ENCODE data around the gene TAF12. TPM values are rescaled to one million over a fixed set of nuclear protein-coding genes. Genes with fewer than 3 reads are reported as not detected.

Gene TAF12
- polyA plus RNA-seq, 1 of the 3 experiments (the other 2 are of a cell fraction) = 34.9 TPM

GRCh38 chr1:28640766-28641165 is 2.1 kb downstream of the TAF12 start:
- peaks cover 0 to 8% of the 10 kb centered on the region in 2 experiments for H3K36me3 ChIP-seq (replicated peaks in 1 of 2; ENCODE audit: control insufficient read depth in 1 of 2, insufficient read depth in 2 of 2, low read length in 1 of 2)
- H3K9ac ChIP-seq = no peak overlapping the region
- no peak for DNase-seq
- ChIA-PET POLR2A (interaction anchor here (0.6 kb wide), 1 partner anchor 59 kb away, joined by 3 read pairs; no protein-coding TSS in a partner anchor), CTCF (interaction anchor here (0.7 to 4.8 kb wide), 7 partner anchors 8 to 236 kb away, joined by 3 to 39 read pairs (median 3); no protein-coding TSS in a partner anchor)
- no peaks in the 10 kb centered on the region for H4K20me1 ChIP-seq (ENCODE audit: insufficient read depth)
- WGBS (ENCODE audit: low lambda C conversion rate) = 93% methylated on average over 1 of the region's 1 CpG
- peaks cover 0 to 5% of the 10 kb centered on the region in 2 experiments; a peak in 1 of 4 replicates for H3K4me1 ChIP-seq (ENCODE audit: control insufficient read depth in 1 of 2, insufficient read depth in 2 of 2, low read depth in 1 of 2, low read length in 1 of 2)
- H3K9me3 ChIP-seq = no peaks in the 10 kb centered on the region
- peaks cover 6% of the 10 kb centered on the region for H3F3A ChIP-seq (replicated peaks; ENCODE audit: insufficient read depth)
- no peak overlapping the region for H3K4me3 ChIP-seq (ENCODE audit: low read depth in 2 of 2, low read length in 1 of 2)
- H3K4me2 ChIP-seq = no peak overlapping the region
- peaks cover 50% of the 10 kb centered on the region for H3K79me2 ChIP-seq (ENCODE audit: insufficient read depth)
- no peak overlapping the region for H2AFZ ChIP-seq (ENCODE audit: low read depth)
- no peaks in the 10 kb centered on the region for H3K27me3 ChIP-seq (ENCODE audit: insufficient read depth)
- H3K9me2 ChIP-seq = no peaks in the 10 kb centered on the region
- no peak overlapping the region for H3K27ac ChIP-seq (ENCODE audit: low read depth in 2 of 2, low read length in 1 of 2)
- TF ChIP-seq CTCF (IDR thresholded peaks at IDR 0.05) (peak; percentile 47), POLR2AphosphoS5 (IDR thresholded peaks at IDR 0.05; ENCODE audit: low read depth, low read length) (no peak), MEF2A (IDR thresholded peaks at IDR 0.05; ENCODE audit: borderline replicate concordance, low read depth) (no peak), RAD21 (IDR thresholded peaks at IDR 0.05; ENCODE audit: low read length) (peak; percentile 42; the same call in 1 of the 2 replicates)

- H3K9me2 ChIP-seq = no peaks in the 10 kb centered on the region
- no peaks in the 10 kb centered on the region for H3K4me1 ChIP-seq (ENCODE audit: control insufficient read depth in 1 of 2, insufficient read depth in 2 of 2, low read depth in 1 of 2, low read length in 1 of 2)
- TF ChIP-seq POLR2AphosphoS5 (IDR thresholded peaks at IDR 0.05; ENCODE audit: low read depth, low read length) (no peak), YY1 (IDR thresholded peaks at IDR 0.05; ENCODE audit: low read depth) (no peak), SMC3 (IDR thresholded peaks at IDR 0.05; ENCODE audit: low read depth, low read length) (no peak), TEAD4 (IDR thresholded peaks at IDR 0.05; ENCODE audit: borderline replicate concordance, insufficient read depth) (no peak), RCOR1 (IDR thresholded peaks at IDR 0.05; ENCODE audit: low read length) (no peak), RXRA (IDR thresholded peaks at IDR 0.05; ENCODE audit: borderline replicate concordance, low read depth) (no peak), FOXJ3 (CRISPR knock-in tag; IDR thresholded peaks at IDR 0.05) (no peak), GABPA (IDR thresholded peaks at IDR 0.05; ENCODE audit: low read depth) (no peak), PBX3 (IDR thresholded peaks at IDR 0.05) (no peak)
- peaks cover 0 to 6% of the 10 kb centered on the region in 2 experiments for H3K36me3 ChIP-seq (replicated peaks in 1 of 2; ENCODE audit: control insufficient read depth in 1 of 2, insufficient read depth in 2 of 2, low read length in 1 of 2)
- peaks cover 19% of the 10 kb centered on the region for H3K79me2 ChIP-seq (ENCODE audit: insufficient read depth)
- H3K9me3 ChIP-seq = no peaks in the 10 kb centered on the region
- no peak for DNase-seq
- no peak overlapping the region for H3K9ac ChIP-seq
- H3K4me2 ChIP-seq = no peak overlapping the region
- H4K20me1 ChIP-seq (ENCODE audit: insufficient read depth) = no peaks in the 10 kb centered on the region
- H2AFZ ChIP-seq (ENCODE audit: low read depth) = no peak overlapping the region
- no peak overlapping the region for H3K27ac ChIP-seq (ENCODE audit: low read depth in 2 of 2, low read length in 1 of 2)
- POLR2A ChIA-PET = no interaction called here
- no peaks in the 10 kb centered on the region for H3K27me3 ChIP-seq (ENCODE audit: insufficient read depth)
- H3K4me3 ChIP-seq (ENCODE audit: low read depth in 2 of 2, low read length in 1 of 2) = no peak overlapping the region
- 97% methylated on average over 4 of the region's 4 CpGs for WGBS (ENCODE audit: low lambda C conversion rate)
- peaks cover 4% of the 10 kb centered on the region for H3F3A ChIP-seq (replicated peaks; ENCODE audit: insufficient read depth)
- CTCF ChIA-PET = interaction anchor here (1.1 kb wide), 1 partner anchor 9 kb away, joined by 3 read pairs; no protein-coding TSS in a partner anchor
Observed at GRCh38 chr1:28632560-28632959, 10.3 kb downstream of the TAF12 start.

Data from SK-N-SH (cell line).